ENCODE measurements around the gene RASGRF2.
A peak's percentile ranks its signal among the peaks of the same experiment; 100 is the strongest.
"Not testable (repeated sequence)": the region's sequence is repeated elsewhere in the genome, so short reads cannot be mapped to it uniquely, and the experiment has no call there.

Gene RASGRF2

GRCh38 chr5:81265101-81265500, 304.9 kb downstream of the RASGRF2 start:
- no peak for TF ChIP-seq CTCF (IDR thresholded peaks at IDR 0.05; ENCODE audit: low read depth, low read length, missing control alignments)
- DNase-seq (ENCODE audit: extremely low read depth, low read depth) = no peak
- H3K4me3 ChIP-seq (replicated peaks; ENCODE audit: low read depth, low read length) = no peak overlapping the region

GRCh38 chr5:81268521-81269196, 308.5 kb downstream of the RASGRF2 start:
- TF ChIP-seq CTCF (IDR thresholded peaks at IDR 0.05; ENCODE audit: low read depth, low read length, missing control alignments) = no peak
- DNase-seq (ENCODE audit: extremely low read depth, low read depth) = peak; percentile 71
- H3K4me3 ChIP-seq (replicated peaks; ENCODE audit: low read depth, low read length) = no peak overlapping the region

- no peak for TF ChIP-seq CTCF (IDR thresholded peaks at IDR 0.05; ENCODE audit: low read depth, low read length, missing control alignments)
- no peak for DNase-seq (ENCODE audit: extremely low read depth, low read depth)
- H3K4me3 ChIP-seq (replicated peaks; ENCODE audit: low read depth, low read length) = no peak overlapping the region
These were observed 309.7 kb downstream of the RASGRF2 start for GRCh38 chr5:81269751-81270393.

- DNase-seq (ENCODE audit: extremely low read depth, low read depth); H3K4me3 ChIP-seq (replicated peaks; ENCODE audit: low read depth, low read length): not testable (repeated sequence)
These were observed 310.3 kb downstream of the RASGRF2 start for GRCh38 chr5:81270394-81271027.

Data from HFF-Myc (cell line).